AG04449 (cell line): Measurements from ENCODE around the gene ZNF155.

Experiments used
- CTCF ChIA-PET: fragments of 350-600 bp; formaldehyde crosslinking; extraction: SDS; loops from one replicate; lab custom pipeline; 2021; ENCODE audit warnings: antibody characterized with exemption; lab: Yijun Ruan, JAX
- POLR2A ChIA-PET: fragments of 400-600, 350-600 bp; formaldehyde crosslinking; extraction: SDS; loops from one replicate; lab custom pipeline; 2020; ENCODE audit warnings: antibody characterized with exemption, inconsistent platforms; lab: Yijun Ruan, JAX
- DNase-seq: peaks from one replicate; pipeline ENCODE4 v3.0.0-alpha.2; 2010; ENCODE audit warnings: low read depth, low spot score
- H3K4me3 ChIP-seq: 2 replicates; pipeline ENCODE4 v1.5.1; 2011; ENCODE audit warnings: low read depth, mild to moderate bottlenecking, control low read depth, low read length
- CTCF ChIP-seq: IDR thresholded peaks from one replicate; pipeline ENCODE4 v1.5.1; 2011; ENCODE audit warnings: mild to moderate bottlenecking, moderate library complexity, low read length, control low read depth, inconsistent platforms; ENCODE audit not compliant: insufficient read depth; ENCODE audit errors: missing control alignments

Gene ZNF155

GRCh38 chr19:44021221-44021620 lies 37.2 kb downstream of the ZNF155 start:
- H3K4me3 ChIP-seq, result no peak overlapping the region
- no peak for TF ChIP-seq CTCF
- ChIA-PET POLR2A (no interaction called here), CTCF (no interaction called here)
- DNase-seq, result no peak

GRCh38 chr19:44024900-44025216 lies 40.9 kb downstream of the ZNF155 start:
- POLR2A ChIA-PET, result interaction anchor here (1.1 kb wide), 1 partner anchor 90 kb away, joined by 4 read pairs; the partner anchor contains the start of gene ZNF45
- CTCF ChIA-PET, result interaction anchor here (1.2 kb wide), 1 partner anchor 23 kb away, joined by 4 read pairs; no protein-coding TSS in a partner anchor

GRCh38 chr19:44025217-44025936 lies 41.4 kb downstream of the ZNF155 start, which contains the start of gene ZNF222:
ZNF222 (plus strand) TSS chr19:44025379; CDS start chr19:44025437, 58 bp downstream.
- POLR2A ChIA-PET, result interaction anchor here (0.6 to 1.1 kb wide), 2 partner anchors 90 to 136 kb away, joined by 3 to 4 read pairs; partner anchors contain the start of gene ZNF45
- no peak for TF ChIP-seq CTCF
- peak; percentile 37 for DNase-seq
- CTCF ChIA-PET, result interaction anchor here (1.2 kb wide), 1 partner anchor 24 kb away, joined by 4 read pairs; no protein-coding TSS in a partner anchor
- H3K4me3 ChIP-seq, result peak within 1 kb of the TSS; percentile 90

More at GRCh38 chr19:44024900-44025216, 40.9 kb downstream of the ZNF155 start:
- peak overlapping the region; percentile 90 for H3K4me3 ChIP-seq
- TF ChIP-seq CTCF, result no peak
- DNase-seq, result no peak

GRCh38 chr19:44026622-44027021 lies 42.6 kb downstream of the ZNF155 start:
- no peak for TF ChIP-seq CTCF
- CTCF ChIA-PET, result no interaction called here
- no peak overlapping the region for H3K4me3 ChIP-seq
- DNase-seq, result no peak
- POLR2A ChIA-PET, result no interaction called here

GRCh38 chr19:44032001-44032610 lies 48.1 kb downstream of the ZNF155 start:
- POLR2A ChIA-PET, result no interaction called here
- no peak for TF ChIP-seq CTCF
- no peak overlapping the region for H3K4me3 ChIP-seq
- CTCF ChIA-PET, result no interaction called here
- DNase-seq, result no peak

- no peak for DNase-seq
- TF ChIP-seq CTCF, result no peak
- ChIA-PET CTCF (no interaction called here), POLR2A (no interaction called here)
- H3K4me3 ChIP-seq, result no peak overlapping the region
Observed at GRCh38 chr19:44042147-44042546, 58.2 kb downstream of the ZNF155 start.
